ENCODE data around the gene PSMD8.

DNA sequence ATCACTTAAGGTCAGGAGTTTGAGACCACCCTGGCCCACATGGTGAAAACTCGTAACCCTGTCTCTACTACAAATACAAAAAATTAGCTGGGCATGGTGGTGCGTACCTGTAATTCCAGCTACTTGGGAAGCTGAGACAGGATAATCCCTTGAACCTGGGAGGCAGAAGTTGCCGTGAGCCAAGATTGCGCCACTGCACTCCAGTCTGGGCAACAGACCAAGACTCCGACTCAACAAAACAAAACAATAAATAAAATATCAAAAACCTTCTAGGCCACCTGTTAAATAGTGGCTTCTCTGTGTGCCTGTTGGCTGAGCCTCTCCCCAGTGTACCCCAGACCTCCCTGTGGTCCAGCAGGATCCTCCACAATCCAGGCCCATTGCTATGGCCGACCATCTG is 3.3 kb upstream of the PSMD8 start:
- TF ChIP-seq, protein P1, sequence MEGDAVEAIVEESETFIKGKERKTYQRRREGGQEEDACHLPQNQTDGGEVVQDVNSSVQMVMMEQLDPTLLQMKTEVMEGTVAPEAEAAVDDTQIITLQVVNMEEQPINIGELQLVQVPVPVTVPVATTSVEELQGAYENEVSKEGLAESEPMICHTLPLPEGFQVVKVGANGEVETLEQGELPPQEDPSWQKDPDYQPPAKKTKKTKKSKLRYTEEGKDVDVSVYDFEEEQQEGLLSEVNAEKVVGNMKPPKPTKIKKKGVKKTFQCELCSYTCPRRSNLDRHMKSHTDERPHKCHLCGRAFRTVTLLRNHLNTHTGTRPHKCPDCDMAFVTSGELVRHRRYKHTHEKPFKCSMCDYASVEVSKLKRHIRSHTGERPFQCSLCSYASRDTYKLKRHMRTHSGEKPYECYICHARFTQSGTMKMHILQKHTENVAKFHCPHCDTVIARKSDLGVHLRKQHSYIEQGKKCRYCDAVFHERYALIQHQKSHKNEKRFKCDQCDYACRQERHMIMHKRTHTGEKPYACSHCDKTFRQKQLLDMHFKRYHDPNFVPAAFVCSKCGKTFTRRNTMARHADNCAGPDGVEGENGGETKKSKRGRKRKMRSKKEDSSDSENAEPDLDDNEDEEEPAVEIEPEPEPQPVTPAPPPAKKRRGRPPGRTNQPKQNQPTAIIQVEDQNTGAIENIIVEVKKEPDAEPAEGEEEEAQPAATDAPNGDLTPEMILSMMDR (IDR thresholded peaks at IDR 0.05) = no peak
- TF ChIP-seq POLR2A (IDR thresholded peaks at IDR 0.05) = no peak

Data from prostate gland (tissue), 2 donors.